Measurements from ENCODE around the gene ITGAV. TPM values are rescaled to one million over a fixed set of nuclear protein-coding genes. Genes with fewer than 3 reads are reported as not detected.

ITGAV gene
- total RNA-seq, 6 donors from 2014 or later: 19.9 to 75.4 (median 58.7) TPM

DNA sequence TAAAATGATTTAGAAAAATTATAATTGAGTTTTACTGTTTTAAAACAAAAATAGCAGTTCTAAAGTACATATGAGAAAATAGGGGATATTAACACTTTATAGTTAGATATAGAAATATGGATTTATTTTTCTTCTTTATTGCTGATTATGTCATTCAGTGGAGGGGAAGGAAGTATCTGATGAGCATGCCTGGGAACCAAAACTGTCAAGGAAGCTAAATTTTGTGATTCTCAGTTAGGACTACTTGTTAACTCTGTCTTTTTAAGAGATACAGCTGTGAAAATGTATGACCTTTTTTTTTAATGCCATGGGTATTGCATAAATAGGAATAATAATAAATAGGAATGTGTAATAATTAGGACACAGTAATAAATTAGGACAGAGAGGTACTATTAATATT lies 44.8 kb downstream of the ITGAV start:
- H3K36me3 ChIP-seq: peaks cover 0 to 20% (median 0%) of the 10 kb centered on the region in 4 donors
- no peak for DNase-seq
- H3K9me3 ChIP-seq: no peaks in the 10 kb centered on the region
- H3K27ac ChIP-seq: no peak overlapping the region
- H3K27me3 ChIP-seq: no peaks in the 10 kb centered on the region
- no peak for ATAC-seq (ENCODE audit: low FRiP score in 2 of 2)
- no peaks in the 10 kb centered on the region for H3K4me1 ChIP-seq
- no peak overlapping the region for H3K4me3 ChIP-seq
- TF ChIP-seq EP300 (IDR thresholded peaks at IDR 0.05) (no peak), POLR2A (IDR thresholded peaks at IDR 0.05) (no peak), POLR2AphosphoS5 (IDR thresholded peaks at IDR 0.05) (no peak)
- TF ChIP-seq, protein P1, sequence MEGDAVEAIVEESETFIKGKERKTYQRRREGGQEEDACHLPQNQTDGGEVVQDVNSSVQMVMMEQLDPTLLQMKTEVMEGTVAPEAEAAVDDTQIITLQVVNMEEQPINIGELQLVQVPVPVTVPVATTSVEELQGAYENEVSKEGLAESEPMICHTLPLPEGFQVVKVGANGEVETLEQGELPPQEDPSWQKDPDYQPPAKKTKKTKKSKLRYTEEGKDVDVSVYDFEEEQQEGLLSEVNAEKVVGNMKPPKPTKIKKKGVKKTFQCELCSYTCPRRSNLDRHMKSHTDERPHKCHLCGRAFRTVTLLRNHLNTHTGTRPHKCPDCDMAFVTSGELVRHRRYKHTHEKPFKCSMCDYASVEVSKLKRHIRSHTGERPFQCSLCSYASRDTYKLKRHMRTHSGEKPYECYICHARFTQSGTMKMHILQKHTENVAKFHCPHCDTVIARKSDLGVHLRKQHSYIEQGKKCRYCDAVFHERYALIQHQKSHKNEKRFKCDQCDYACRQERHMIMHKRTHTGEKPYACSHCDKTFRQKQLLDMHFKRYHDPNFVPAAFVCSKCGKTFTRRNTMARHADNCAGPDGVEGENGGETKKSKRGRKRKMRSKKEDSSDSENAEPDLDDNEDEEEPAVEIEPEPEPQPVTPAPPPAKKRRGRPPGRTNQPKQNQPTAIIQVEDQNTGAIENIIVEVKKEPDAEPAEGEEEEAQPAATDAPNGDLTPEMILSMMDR (IDR thresholded peaks at IDR 0.05): no peak

DNA sequence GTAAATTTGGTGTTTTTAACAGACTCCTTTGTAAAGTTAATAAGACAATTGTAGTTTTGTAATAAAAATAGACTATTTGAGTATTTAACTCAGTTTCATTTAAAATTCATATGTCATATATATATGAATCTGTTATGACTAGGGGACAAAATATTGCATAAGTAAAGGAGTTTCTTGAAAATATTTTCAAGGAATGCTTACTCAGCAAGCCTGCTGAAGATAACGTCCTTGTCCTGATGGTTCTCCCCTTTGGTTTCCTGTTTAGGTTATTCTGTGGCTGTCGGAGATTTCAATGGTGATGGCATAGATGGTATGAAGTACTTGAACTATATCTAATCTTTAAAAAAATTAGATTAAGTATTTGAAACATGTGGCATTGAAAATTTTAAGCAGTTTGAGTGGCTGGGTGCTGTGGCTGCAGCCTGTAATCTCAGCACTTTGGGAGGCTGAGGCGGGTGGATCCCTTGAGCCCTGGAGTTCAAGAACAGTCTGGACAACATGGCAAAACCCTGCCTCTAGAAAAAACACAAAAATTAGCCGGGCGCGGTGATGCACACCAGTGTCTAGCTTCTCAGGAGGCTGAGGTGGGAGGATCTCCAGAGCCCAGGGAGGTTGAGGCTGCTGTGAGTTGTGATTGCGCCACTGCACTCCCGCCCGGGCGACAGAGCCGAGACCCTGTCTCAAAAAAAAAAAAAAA lies 47.1 kb downstream of the ITGAV start:
- ATAC-seq (ENCODE audit: low FRiP score in 2 of 2) (no peak), DNase-seq (peak in 1 of 2 donors; percentile 42)
- H3K9me3 ChIP-seq: no peaks in the 10 kb centered on the region
- no peaks in the 10 kb centered on the region for H3K27me3 ChIP-seq
- TF ChIP-seq POLR2A (IDR thresholded peaks at IDR 0.05) (no peak), EP300 (IDR thresholded peaks at IDR 0.05) (no peak), POLR2AphosphoS5 (IDR thresholded peaks at IDR 0.05) (no peak)
- TF ChIP-seq, protein P1 (IDR thresholded peaks at IDR 0.05): no peak
- 81% methylated on average over 11 of the region's 11 CpGs for WGBS, 2 donors
- peaks cover 0 to 36% (median 4%) of the 10 kb centered on the region in 4 donors for H3K36me3 ChIP-seq
- no peak overlapping the region for H3K4me3 ChIP-seq
- H3K27ac ChIP-seq: peak overlapping the region in 1 of 4 donors; percentile 14
- H3K4me1 ChIP-seq: no peaks in the 10 kb centered on the region

DNA sequence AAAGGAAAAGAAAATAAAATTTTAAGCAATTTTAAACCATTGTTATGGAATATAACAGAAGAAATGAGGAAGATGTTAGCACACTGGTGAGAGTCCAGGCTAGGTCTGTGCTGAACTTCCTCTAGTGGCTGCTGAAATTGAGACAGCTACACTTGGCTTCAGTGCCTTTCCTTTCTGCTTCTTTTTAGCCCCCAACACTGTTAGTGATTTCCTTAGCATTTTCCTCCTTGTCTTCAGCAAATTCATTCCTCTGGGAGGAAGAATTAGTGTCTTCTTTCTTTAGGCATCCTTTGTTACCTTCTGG lies 47.6 kb downstream of the ITGAV start:
- TF ChIP-seq EP300 (IDR thresholded peaks at IDR 0.05): no peak
- TF ChIP-seq POLR2AphosphoS5 (IDR thresholded peaks at IDR 0.05): no peak
- TF ChIP-seq, protein P1 (IDR thresholded peaks at IDR 0.05): no peak
- TF ChIP-seq POLR2A (IDR thresholded peaks at IDR 0.05): no peak
- DNase-seq: no peak
- no peak overlapping the region for H3K4me3 ChIP-seq
- no peaks in the 10 kb centered on the region for H3K9me3 ChIP-seq
- peak in 1 of 2 donors; percentile 63 for ATAC-seq (ENCODE audit: low FRiP score in 2 of 2)
- H3K27me3 ChIP-seq: no peaks in the 10 kb centered on the region
- peaks cover 0 to 41% (median 4%) of the 10 kb centered on the region in 4 donors for H3K36me3 ChIP-seq
- peak overlapping the region in 1 of 4 donors; percentile 14 for H3K27ac ChIP-seq
- no peaks in the 10 kb centered on the region for H3K4me1 ChIP-seq

DNA sequence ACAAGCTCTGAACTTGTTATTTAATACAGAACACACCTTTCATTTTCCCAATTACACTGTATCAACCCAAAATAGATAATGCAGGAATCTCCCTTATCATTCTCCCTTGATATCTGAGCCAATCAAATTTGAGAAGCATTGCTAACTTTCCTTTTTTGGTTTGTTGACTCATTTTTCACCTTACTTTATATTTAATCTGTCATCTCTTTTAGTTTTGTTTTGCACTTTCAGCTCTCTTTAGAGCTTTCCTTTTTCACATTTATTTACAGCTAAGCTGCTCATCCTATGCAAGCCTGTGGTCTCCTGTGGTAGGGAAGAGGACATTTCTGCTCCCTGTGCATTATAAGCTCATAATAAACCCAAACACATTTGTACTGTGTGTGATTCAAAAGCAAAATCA lies 50.1 kb downstream of the ITGAV start:
- Histone ChIP-seq H3K9me3 (no peaks in the 10 kb centered on the region), H3K4me1 (no peaks in the 10 kb centered on the region), H3K4me3 (no peak overlapping the region), H3K27me3 (no peaks in the 10 kb centered on the region), H3K36me3 (peaks cover 0 to 66% (median 10%) of the 10 kb centered on the region in 4 donors), H3K27ac (no peak overlapping the region)
- no peak for TF ChIP-seq POLR2A (IDR thresholded peaks at IDR 0.05)
- TF ChIP-seq, protein P1 (IDR thresholded peaks at IDR 0.05): no peak
- no peak for TF ChIP-seq POLR2AphosphoS5 (IDR thresholded peaks at IDR 0.05)
- TF ChIP-seq EP300 (IDR thresholded peaks at IDR 0.05): no peak
- ATAC-seq (ENCODE audit: low FRiP score in 2 of 2) (no peak), DNase-seq (no peak)
